ENCODE measurements around the gene ERAP2.

DNA sequence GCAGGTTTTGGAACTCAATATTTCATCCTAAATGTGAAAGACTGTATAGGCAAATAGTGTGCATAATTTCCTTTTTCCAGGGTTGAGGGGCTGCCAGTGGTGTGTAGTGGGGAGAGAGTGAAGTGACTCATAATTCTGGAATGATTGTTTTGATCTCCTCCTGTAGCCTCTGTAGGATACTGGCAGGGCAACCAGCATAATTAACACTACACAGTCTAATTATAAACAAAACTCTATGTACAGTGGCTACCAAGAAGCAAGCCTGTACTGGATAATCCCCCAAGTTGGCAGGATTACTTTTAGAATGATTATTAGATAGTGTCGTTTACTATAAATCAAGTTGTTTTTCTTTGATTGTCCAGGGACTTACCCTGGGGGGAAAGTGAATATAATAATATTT, 91.8 kb downstream of the ERAP2 start:
- TF ChIP-seq, protein P1, sequence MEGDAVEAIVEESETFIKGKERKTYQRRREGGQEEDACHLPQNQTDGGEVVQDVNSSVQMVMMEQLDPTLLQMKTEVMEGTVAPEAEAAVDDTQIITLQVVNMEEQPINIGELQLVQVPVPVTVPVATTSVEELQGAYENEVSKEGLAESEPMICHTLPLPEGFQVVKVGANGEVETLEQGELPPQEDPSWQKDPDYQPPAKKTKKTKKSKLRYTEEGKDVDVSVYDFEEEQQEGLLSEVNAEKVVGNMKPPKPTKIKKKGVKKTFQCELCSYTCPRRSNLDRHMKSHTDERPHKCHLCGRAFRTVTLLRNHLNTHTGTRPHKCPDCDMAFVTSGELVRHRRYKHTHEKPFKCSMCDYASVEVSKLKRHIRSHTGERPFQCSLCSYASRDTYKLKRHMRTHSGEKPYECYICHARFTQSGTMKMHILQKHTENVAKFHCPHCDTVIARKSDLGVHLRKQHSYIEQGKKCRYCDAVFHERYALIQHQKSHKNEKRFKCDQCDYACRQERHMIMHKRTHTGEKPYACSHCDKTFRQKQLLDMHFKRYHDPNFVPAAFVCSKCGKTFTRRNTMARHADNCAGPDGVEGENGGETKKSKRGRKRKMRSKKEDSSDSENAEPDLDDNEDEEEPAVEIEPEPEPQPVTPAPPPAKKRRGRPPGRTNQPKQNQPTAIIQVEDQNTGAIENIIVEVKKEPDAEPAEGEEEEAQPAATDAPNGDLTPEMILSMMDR (IDR thresholded peaks at IDR 0.05): no peak
- no peak for TF ChIP-seq POLR2A (IDR thresholded peaks at IDR 0.05)
- TF ChIP-seq POLR2AphosphoS5 (IDR thresholded peaks at IDR 0.05): no peak
